ENCODE measurements around the gene WDR5. TPM values are rescaled to one million over a fixed set of nuclear protein-coding genes. Genes with fewer than 3 reads are reported as not detected.

The WDR5 gene
- total and polyA plus RNA-seq, 2 of the 13 experiments (the other 11 are each of a cell fraction or from before 2014, with no cell fraction given), result 34.3 TPM

GRCh38 chr9:134136996-134137299 lies 1.1 kb downstream of the WDR5 start:
- in situ Hi-C loops (cut with HindIII; ENCODE audit: extremely low pct_ligation_motif_present, low pct_unique_long_range_greater_than_20kb), result no loop called here
- POLR2A ChIA-PET, result no interaction called here
- TF ChIP-seq JARID2 (CRISPR knock-in tag; IDR thresholded peaks at IDR 0.05; ENCODE audit: insufficient replicate concordance) (peak; percentile 6), ZNF350 (CRISPR knock-in tag; IDR thresholded peaks at IDR 0.05; ENCODE audit: borderline replicate concordance, low read depth) (no peak), TEAD3 (CRISPR knock-in tag; optimal IDR thresholded peaks at IDR 0.05; ENCODE audit: borderline replicate concordance) (peak; percentile 17), ZBED4 (CRISPR knock-in tag; IDR thresholded peaks at IDR 0.05; ENCODE audit: borderline replicate concordance) (no peak), ZNF253 (CRISPR knock-in tag; IDR thresholded peaks at IDR 0.05; ENCODE audit: borderline replicate concordance) (no peak), TOE1 (CRISPR knock-in tag; IDR thresholded peaks at IDR 0.05) (no peak), ZNF296 (CRISPR knock-in tag; conservative IDR thresholded peaks at IDR 0.05) (no peak), KDM5A (IDR thresholded peaks at IDR 0.05; ENCODE audit: borderline replicate concordance, low read length) (no peak), ZNF10 (CRISPR knock-in tag; IDR thresholded peaks at IDR 0.05; ENCODE audit: borderline replicate concordance, low read depth) (no peak), FOXP1 (IDR thresholded peaks at IDR 0.05) (no peak), FOXP1 (CRISPR knock-in tag; IDR thresholded peaks at IDR 0.05) (no peak), KDM5B (CRISPR knock-in tag; IDR thresholded peaks at IDR 0.05; ENCODE audit: borderline replicate concordance) (peak; percentile 29; the same call in 1 of the 2 replicates), NFATC3 (CRISPR knock-in tag; IDR thresholded peaks at IDR 0.05) (no peak), DRAP1 (CRISPR knock-in tag; IDR thresholded peaks at IDR 0.05) (no peak), PHF8 (CRISPR knock-in tag; IDR thresholded peaks at IDR 0.05) (peak; percentile 27; the same call in 1 of the 2 replicates), IRF2 (CRISPR knock-in tag; IDR thresholded peaks at IDR 0.05) (no peak), ZNF503 (CRISPR knock-in tag; IDR thresholded peaks at IDR 0.05) (no peak), XRCC5 (optimal IDR thresholded peaks at IDR 0.05; ENCODE audit: low read length) (peak; percentile 19)
- TF ChIP-seq, protein P1, sequence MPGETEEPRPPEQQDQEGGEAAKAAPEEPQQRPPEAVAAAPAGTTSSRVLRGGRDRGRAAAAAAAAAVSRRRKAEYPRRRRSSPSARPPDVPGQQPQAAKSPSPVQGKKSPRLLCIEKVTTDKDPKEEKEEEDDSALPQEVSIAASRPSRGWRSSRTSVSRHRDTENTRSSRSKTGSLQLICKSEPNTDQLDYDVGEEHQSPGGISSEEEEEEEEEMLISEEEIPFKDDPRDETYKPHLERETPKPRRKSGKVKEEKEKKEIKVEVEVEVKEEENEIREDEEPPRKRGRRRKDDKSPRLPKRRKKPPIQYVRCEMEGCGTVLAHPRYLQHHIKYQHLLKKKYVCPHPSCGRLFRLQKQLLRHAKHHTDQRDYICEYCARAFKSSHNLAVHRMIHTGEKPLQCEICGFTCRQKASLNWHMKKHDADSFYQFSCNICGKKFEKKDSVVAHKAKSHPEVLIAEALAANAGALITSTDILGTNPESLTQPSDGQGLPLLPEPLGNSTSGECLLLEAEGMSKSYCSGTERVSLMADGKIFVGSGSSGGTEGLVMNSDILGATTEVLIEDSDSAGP (CRISPR knock-in tag; IDR thresholded peaks at IDR 0.05; ENCODE audit: borderline replicate concordance), result peak; percentile 25; the same call in 1 of the 2 replicates

More at GRCh38 chr9:134136996-134137299, 1.1 kb downstream of the WDR5 start:
- Histone ChIP-seq H3K4me1 (ENCODE audit: insufficient read depth, low read length) (peaks cover 69% of the 10 kb centered on the region), H3K9me3 (ENCODE audit: low read length) (no peaks in the 10 kb centered on the region), H3K4me2 (ENCODE audit: low read depth, low read length) (peak overlapping the region; percentile 90), H2AFZ (ENCODE audit: low read length) (no peak overlapping the region), H3K79me2 (ENCODE audit: insufficient read depth, low read length) (peaks cover 48% of the 10 kb centered on the region), H3K27me3 (ENCODE audit: control insufficient read depth in 1 of 2, insufficient read depth in 2 of 2, low read length in 2 of 2) (no peaks in the 10 kb centered on the region; a peak in 1 of 5 replicates), H3K27ac (ENCODE audit: extremely low read length, insufficient read depth, low read length) (peak overlapping the region; percentile 71), H4K20me1 (ENCODE audit: insufficient read depth, low read length) (peaks cover 10% of the 10 kb centered on the region; the same call in 1 of the 2 replicates), H3K9ac (ENCODE audit: insufficient read depth, low read depth, low read length) (peak overlapping the region; percentile 93), H3K36me3 (replicated peaks in 1 of 2; ENCODE audit: control insufficient read depth in 1 of 2, insufficient read depth in 2 of 2, low read length in 2 of 2) (peaks cover 9 to 33% of the 10 kb centered on the region in 2 experiments; a peak in 4 of 5 replicates), H3K4me3 (replicated peaks in 1 of 3; ENCODE audit: insufficient read depth in 1 of 3, low read depth in 2 of 3, low read length in 3 of 3) (peak overlapping the region; percentile 67 to 95 (median 85))
- 67% methylated on average over 4 of the region's 7 CpGs for WGBS (ENCODE audit: low lambda C conversion rate)
- DNase-seq (ENCODE audit: low spot score), result no peak
- no peak; the same call in 2 of the 3 replicates for ATAC-seq
- CTCF ChIA-PET (ENCODE audit: low intra/inter-chr PET ratio, low total read pairs), result no interaction called here
- no peak for FAIRE-seq
- BruUV-seq (replicated peaks), result no TSS peak
- intact Hi-C loops (cut with micrococcal nuclease; ENCODE audit: unreplicated experiment), result no loop called here
